GM19455 (cell line): ENCODE data around the gene TCP10L.

ENCODE experiments used
- ATAC-seq: cut with Tn5 transposase; IDR thresholded peaks from one replicate; pipeline ENCODE4 v1.9.1; 2021; ENCODE audit not compliant: unreplicated experiment

Gene TCP10L

DNA sequence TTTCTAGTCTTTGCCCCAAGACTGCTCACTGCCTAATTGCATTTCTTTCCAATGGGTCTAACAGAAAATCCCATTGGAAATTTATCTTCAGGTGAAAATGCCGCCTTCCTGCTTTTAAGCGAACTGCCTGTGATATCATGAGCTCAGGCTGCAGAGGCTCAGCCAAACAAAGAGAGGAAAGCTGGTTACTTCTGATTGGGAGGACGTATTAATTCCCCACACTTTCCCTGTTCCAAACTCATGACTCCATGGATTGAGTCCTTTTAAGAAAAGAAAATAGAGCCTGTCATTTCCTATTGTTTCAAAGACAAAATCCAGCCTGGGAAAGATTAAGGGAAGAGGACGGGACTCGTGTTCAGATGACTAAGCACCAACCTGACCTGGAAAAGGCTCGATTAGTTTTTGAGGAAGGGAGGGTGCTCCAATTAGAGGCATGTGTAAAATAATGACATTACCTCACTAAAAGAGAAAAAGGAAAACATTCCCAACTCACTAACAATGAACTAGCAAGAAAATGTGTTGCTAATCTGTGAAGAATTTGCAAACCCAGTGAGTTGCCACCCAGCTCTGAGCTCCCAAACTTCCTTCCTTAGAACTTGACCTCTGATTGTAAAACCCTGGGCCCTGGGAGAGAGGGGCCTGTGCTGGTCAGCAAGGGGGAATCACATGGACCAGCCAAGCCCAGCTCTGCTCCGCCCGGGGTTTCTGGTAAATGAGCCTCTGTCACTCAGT, 61.2 kb downstream of the TCP10L start:
- ATAC-seq: no peak
